ENCODE data around the gene ZBTB40. TPM values are rescaled to one million over a fixed set of nuclear protein-coding genes. Genes with fewer than 3 reads are reported as not detected.

The ZBTB40 gene
- polyA plus RNA-seq, 3 donors: 1.1 to 17.8 (median 1.3) TPM

- Histone ChIP-seq H3K27me3 (ENCODE audit: control insufficient read depth in 2 of 2, insufficient read depth in 2 of 2, low read length in 2 of 2) (peaks cover 0 to 2% of the 10 kb centered on the region in 2 donors), H4K20me1 (ENCODE audit: insufficient read depth, low read length) (no peaks in the 10 kb centered on the region), H3K4me3 (replicated peaks in 1 of 3; ENCODE audit: low read depth in 2 of 3, low read length in 3 of 3) (no peak overlapping the region), H3K79me2 (ENCODE audit: insufficient read depth, low read length) (no peaks in the 10 kb centered on the region), H3K9ac (ENCODE audit: insufficient read depth, low read length, poor library complexity, severe bottlenecking) (no peak overlapping the region), H3K36me3 (replicated peaks in 1 of 2; ENCODE audit: control insufficient read depth in 1 of 2, insufficient read depth in 2 of 2, low read length in 2 of 2) (no peaks in the 10 kb centered on the region), H2AFZ (ENCODE audit: insufficient read depth, low read depth, low read length, poor library complexity, severe bottlenecking) (no peak overlapping the region), H3K27ac (ENCODE audit: low read depth in 1 of 2, low read length in 2 of 2) (no peak overlapping the region), H3K4me2 (replicated peaks; ENCODE audit: extremely low read depth, low read length, poor library complexity, severe bottlenecking) (no peak overlapping the region), H3K4me1 (ENCODE audit: control insufficient read depth in 1 of 2, insufficient read depth in 2 of 2, low read length in 2 of 2) (peaks cover 0 to 5% of the 10 kb centered on the region in 2 donors), H3K9me3 (replicated peaks in 1 of 2; ENCODE audit: control insufficient read depth in 1 of 2, insufficient read depth in 1 of 2, low read length in 2 of 2) (peaks cover 6 to 13% of the 10 kb centered on the region in 2 donors)
- WGBS (ENCODE audit: insufficient coverage): 93% methylated on average over 5 of the region's 6 CpGs
- H3K36me3 Mint-ChIP-seq: no peaks in the 10 kb centered on the region
- no peak overlapping the region for H3K27ac Mint-ChIP-seq
- DNase-seq: no peak
- no peak overlapping the region for H3K4me3 Mint-ChIP-seq
- intact Hi-C loops (cut with micrococcal nuclease): no loop called here
- peaks cover 2 to 20% (median 9%) of the 10 kb centered on the region in 7 donors for H3K9me3 Mint-ChIP-seq
- no peak for TF ChIP-seq CTCF (IDR thresholded peaks at IDR 0.05)
- peaks cover 6% of the 10 kb centered on the region for H3K4me1 Mint-ChIP-seq
- H3K27me3 Mint-ChIP-seq (ENCODE audit: low read depth in 3 of 3): peaks cover 1 to 5% (median 5%) of the 10 kb centered on the region in 3 donors
Measured at GRCh38 chr1:22434717-22435116, 16.9 kb upstream of the ZBTB40 start.

GRCh38 chr1:22436948-22437347 is 14.7 kb upstream of the ZBTB40 start:
- Mint-ChIP-seq H3K27ac (no peak overlapping the region), H3K4me1 (peaks cover 3% of the 10 kb centered on the region), H3K27me3 (ENCODE audit: low read depth in 3 of 3) (peaks cover 1 to 7% (median 5%) of the 10 kb centered on the region in 3 donors), H3K36me3 (no peaks in the 10 kb centered on the region), H3K9me3 (peaks cover 17 to 41% (median 30%) of the 10 kb centered on the region in 7 donors), H3K4me3 (no peak overlapping the region)
- H2AFZ ChIP-seq (ENCODE audit: insufficient read depth, low read depth, low read length, poor library complexity, severe bottlenecking): no peak overlapping the region
- no peak overlapping the region for H3K4me3 ChIP-seq (replicated peaks in 1 of 3; ENCODE audit: low read depth in 2 of 3, low read length in 3 of 3)
- intact Hi-C loops (cut with micrococcal nuclease): no loop called here
- H3K4me2 ChIP-seq (replicated peaks; ENCODE audit: extremely low read depth, low read length, poor library complexity, severe bottlenecking): no peak overlapping the region
- peaks cover 22 to 25% of the 10 kb centered on the region in 2 donors for H3K9me3 ChIP-seq (replicated peaks in 1 of 2; ENCODE audit: control insufficient read depth in 1 of 2, insufficient read depth in 1 of 2, low read length in 2 of 2)
- peaks cover 0 to 3% of the 10 kb centered on the region in 2 donors for H3K4me1 ChIP-seq (ENCODE audit: control insufficient read depth in 1 of 2, insufficient read depth in 2 of 2, low read length in 2 of 2)
- H3K9ac ChIP-seq (ENCODE audit: insufficient read depth, low read length, poor library complexity, severe bottlenecking): no peak overlapping the region
- no peak overlapping the region for H3K27ac ChIP-seq (ENCODE audit: low read depth in 1 of 2, low read length in 2 of 2)
- peaks cover 0 to 2% of the 10 kb centered on the region in 2 donors for H3K27me3 ChIP-seq (ENCODE audit: control insufficient read depth in 2 of 2, insufficient read depth in 2 of 2, low read length in 2 of 2)
- H4K20me1 ChIP-seq (ENCODE audit: insufficient read depth, low read length): no peaks in the 10 kb centered on the region
- no peaks in the 10 kb centered on the region for H3K36me3 ChIP-seq (replicated peaks in 1 of 2; ENCODE audit: control insufficient read depth in 1 of 2, insufficient read depth in 2 of 2, low read length in 2 of 2)
- no peak for TF ChIP-seq CTCF (IDR thresholded peaks at IDR 0.05)
- WGBS (ENCODE audit: insufficient coverage): no CpG with 5 or more reads among the region's 2 CpGs
- DNase-seq: no peak
- no peaks in the 10 kb centered on the region for H3K79me2 ChIP-seq (ENCODE audit: insufficient read depth, low read length)
